HG03432 (cell line): Measurements from ENCODE around the gene DTNB.
A peak's percentile ranks its signal among the peaks of the same experiment; 100 is the strongest.
"Not testable (repeated sequence)": the region's sequence is repeated elsewhere in the genome, so short reads cannot be mapped to it uniquely, and the experiment has no call there.

Source experiments
- ATAC-seq: cut with Tn5 transposase; IDR thresholded peaks from one replicate; pipeline ENCODE4 v1.9.1; 2021; ENCODE audit warnings: mild to moderate bottlenecking, moderate library complexity; ENCODE audit not compliant: unreplicated experiment

DTNB gene

DNA sequence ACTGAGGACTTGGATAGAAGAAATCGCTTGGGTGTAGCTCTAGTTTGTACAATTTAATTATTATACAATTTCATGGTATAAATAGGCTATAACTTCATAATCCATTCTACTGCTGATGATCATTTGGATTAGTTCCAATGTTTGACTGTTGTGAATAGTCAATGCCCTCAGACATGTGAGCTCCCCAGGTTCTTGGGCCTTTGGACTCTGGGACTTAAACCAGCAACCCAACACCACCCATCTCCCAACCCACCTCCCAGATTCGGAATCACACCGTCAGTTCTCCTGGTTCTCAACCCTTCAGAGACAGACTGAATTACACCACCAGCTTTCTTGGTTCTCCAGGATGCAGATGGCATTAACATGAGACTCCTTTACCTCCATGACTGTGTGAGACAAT lies 247.1 kb downstream of the DTNB start:
- no peak for ATAC-seq

DNA sequence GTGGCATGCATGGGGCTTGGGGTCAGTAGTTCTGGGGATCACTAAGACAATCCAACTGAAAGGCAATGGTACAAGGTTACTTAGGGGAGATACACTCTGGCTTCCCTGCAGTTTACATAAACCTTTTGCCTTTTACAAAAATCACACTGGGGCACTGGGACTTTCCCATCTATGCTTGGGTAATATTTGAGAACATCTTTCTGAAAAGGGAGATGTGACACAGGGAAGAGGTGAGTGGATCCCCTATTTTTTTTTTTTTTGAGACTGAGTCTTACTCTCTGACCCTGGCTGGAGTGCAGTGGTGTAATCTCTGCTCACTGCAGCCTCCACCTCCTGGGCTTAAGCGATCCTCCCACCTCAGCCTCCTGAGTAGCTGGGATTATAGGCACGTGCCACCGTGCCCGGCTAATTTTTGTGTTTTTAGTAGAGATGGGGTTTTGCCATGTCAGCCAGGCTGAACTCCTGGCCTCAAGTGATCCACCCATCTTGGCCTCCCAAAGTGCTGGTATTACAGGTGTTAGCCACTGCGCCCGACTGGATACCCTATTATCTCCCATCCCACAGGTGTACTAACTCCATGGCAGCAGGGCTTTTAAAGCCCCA lies 248.8 kb downstream of the DTNB start:
- no peak for ATAC-seq

DNA sequence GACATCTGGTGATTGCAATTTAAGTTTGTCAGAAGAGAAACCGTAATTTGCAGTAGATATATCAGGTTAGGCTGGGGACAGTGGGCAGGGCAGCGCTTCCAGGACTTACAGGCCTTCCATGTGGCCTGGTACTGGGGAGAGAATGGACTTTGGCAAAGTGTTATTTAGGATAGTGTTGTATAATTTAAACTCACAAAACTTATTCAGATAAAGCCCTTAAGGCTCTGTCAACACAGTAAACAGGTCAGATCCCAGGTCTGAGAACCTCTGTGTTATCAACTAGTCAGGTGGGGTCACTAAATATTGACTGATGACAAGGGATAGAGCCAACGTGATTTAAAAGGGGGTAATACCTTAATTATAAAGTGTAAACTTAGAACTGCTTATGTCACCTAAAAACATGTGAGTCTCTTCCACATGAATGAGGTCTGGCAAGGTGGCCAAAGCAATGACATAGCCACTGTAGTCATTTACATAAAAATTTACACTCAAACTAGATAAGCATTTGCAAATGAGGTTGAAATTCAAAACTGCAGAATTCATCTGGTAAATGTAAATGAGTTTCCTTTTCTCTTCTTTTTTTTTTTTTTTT lies 251.5 kb downstream of the DTNB start:
- ATAC-seq, result peak; percentile 28

DNA sequence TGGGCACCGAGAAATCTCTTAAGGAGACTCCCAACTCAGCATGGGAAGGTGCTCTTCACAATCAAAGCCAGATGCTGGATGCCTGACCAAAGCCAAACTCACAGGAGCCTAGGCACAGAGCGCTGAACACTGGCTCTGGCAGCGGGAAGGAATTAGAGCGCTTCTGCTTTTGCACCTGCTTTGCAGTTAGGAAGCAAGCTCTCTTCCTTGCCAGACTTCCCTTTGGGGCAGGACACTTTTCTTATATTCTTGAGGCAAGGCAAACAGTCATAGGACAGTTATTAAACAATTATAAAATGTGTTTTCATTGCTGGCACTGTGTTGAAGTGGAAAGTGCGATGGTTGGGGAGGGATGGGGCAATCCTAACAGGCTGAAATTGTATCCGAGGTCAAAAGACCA lies 252.1 kb downstream of the DTNB start:
- ATAC-seq, result no peak

DNA sequence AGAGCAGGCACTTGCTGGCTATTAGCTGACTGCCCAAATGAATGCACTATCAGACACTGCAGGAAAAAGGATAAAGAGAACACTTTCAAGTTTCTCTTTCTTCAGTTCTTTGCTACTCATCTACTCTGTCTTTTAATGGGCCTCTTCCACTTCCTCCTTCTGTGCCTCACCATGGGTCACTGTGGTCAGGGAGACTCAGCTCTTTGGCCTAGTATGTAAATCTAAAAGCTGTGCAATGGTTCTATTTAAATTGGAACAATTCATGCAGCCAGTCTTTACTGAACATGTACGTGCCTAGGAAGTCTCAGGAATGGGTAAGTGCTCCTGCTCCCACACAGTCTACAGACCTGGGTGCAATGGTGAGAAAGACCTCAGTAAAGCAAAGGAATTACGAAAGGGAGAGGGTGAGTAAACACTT lies 252.5 kb downstream of the DTNB start:
- ATAC-seq, result peak; percentile 52

DNA sequence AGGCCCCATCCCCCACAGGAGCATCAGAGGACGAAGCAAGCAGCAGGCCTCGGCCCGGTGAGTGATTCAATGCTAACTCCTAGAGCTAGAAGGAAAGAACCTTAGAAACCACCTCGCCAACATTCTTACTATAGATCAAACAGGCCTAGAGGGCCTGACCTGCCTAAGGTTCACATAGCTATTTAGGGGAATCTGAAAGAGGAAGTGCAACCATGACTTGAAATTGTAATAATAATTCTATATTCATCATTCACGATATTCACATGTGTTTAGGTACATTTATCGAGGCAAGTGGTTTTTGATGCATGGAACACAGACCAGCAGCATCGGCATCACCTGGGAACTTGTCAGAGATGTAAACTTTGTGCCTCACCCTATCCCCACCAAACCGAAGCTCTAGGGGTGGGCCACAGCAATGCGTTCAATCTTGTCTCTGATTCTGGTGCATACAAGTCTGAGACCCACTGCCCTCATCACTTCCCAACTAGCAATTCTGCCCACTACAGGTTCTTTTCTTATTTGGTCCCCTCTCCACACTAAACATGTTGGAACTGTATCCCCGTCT lies 253.6 kb downstream of the DTNB start:
- ATAC-seq, result peak; percentile 71

DNA sequence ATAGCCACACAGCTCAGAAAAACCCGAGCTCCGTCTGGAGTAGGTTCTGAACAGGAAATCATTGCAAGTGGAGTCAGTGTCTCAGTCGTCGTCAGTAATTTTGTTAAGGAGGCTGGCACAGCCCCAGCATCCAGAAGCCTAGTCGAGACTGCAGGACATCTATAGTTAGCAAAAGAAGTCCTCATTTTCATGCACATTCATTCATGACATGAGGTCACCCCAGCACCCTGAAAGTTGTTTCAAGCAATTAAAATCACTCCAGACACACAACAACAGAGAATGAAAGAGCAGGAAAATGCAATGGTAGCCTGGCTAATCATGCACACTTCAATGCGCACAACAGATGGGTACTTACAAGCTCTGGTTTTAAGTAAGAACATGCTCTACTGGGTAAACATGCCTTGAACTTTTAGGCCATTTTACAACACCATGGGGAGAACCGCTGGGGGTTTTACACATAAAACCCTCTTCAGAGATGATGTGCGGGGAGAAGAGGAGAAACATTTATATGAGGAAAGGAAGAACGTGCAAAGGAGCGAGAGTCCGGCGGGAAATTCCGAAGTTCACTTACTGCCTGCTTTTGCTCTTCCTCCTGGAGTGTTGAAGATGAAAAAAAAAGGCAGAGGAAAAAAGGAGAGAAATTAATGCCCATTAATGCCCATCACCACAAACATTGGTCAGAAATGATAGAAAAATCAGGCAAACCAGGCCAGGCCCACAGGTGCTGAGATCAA lies 254.3 kb downstream of the DTNB start:
- peak; percentile 14 for ATAC-seq

DNA sequence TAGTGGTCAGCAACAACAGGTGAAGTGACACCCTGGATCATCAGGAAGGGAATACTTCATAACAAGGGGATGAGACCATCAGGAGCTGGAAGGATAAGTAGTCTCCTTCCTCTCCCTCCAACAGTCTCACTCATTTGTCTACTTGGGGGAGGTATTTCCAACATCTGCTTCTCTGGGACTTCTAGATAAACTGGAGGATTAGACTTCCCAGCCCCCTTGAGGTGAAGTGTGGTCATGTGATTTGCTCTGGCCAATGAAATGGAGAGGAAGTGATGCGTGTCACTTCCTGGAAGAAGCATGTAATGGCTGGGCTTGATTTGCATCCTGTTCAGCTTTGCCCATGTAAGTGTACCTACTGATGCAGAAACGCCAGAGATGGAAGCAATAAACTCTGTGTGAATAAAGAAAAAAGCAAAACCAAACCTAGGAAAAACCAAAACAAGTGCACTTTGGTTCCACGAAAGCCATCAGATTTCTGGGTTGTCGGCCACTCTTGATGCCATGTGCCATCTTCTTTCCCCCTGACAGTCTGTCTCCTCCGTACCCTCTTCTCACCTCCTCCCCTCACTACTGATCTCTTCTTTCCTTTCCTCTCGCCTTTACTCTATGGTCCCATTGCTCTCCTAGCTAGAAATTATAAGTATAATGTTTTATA lies 255.5 kb downstream of the DTNB start:
- no peak for ATAC-seq

DNA sequence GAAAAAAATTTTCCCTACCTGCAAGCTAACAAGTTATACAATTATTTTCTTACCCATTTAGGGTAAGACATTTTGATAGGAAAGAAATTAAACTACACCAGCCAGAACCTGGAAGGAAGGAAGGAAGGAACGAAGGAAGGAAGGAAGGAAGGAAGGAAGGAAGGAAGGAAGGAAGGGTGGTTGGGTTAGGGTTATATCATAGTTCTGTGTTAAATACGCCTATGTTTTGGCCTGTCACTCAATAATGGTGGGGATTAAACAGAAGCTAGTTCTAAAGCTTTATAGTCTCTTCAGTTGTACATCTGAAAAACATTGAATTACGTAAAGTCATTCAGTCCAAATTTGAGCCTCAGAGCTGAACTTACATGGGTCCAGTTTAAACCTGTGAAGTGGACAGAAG lies 256.7 kb downstream of the DTNB start:
- no peak for ATAC-seq

DNA sequence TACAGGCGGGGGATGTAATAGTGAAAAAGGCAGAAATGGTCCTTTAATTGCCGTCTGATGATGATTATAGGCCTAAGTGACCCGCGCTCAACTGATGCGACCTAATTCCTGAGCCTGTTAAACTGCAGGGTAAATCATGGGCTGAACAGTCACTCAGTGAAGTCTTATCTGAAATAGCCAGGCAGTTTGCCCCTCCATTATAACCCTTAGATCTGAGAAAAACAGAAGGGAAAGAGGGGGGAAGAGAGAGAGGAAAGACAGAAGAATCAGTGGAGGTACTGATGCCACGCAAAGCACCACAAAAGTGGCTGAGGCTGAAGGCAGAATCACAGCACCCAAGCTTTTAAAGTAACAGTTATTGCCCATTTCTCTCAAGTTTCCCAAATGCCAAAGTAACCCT lies 258.6 kb downstream of the DTNB start:
- no peak for ATAC-seq

DNA sequence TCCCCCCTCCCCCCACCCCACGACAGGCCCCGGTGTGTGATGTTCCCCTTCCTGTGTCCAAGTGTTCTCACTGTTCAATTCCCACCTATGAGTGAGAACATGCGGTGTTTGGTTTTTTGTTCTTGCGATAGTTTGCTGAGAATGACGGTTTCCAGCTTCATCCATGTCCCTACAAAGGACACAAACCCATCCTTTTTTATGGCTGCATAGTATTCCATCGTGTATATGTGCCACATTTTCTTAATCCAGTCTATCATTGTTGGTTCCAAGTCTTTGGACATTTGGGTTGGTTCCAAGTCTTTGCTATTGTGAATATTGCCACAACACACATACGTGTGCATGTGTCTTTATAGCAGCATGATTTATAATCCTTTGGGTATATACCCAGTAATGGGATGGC lies 260.0 kb downstream of the DTNB start:
- ATAC-seq, result not testable (repeated sequence)

DNA sequence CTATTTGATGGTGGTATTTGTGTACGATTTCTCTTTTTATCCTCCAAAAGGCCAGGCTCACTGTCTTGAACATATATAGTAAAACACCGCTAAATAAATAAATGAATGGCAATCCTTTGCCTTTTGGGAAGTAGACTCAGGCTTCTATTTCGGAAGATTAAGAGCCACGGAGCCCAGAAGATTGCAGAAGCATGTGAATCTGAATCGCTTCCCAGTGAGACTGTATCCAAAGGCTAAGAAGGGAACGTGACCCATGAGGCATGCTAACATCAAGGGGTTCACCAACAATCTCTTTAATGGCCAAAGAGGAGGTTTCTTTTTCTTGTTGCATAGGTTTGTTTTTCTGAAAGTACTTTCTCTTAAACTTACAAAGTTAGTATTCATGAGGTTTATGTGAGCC lies 261.6 kb downstream of the DTNB start:
- no peak for ATAC-seq

DNA sequence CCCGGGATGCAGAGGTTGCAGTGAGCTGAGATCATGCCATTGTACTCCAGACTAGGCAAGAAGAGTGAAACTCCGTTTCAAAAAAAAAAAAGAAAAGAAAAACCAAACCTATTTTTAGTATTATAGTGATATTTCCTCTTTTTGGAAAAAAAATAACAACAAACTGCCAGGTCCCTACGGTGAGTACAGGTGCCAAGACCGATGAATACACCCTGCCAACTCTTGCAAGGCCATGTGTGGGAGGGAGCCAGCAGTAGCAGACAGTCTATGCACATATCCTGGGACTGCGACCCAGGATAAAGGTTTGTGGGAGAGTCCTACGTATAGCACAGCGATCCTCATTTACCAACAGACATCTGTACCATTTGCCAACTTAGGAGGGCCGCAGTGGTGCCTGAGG lies 262.1 kb downstream of the DTNB start:
- no peak for ATAC-seq

DNA sequence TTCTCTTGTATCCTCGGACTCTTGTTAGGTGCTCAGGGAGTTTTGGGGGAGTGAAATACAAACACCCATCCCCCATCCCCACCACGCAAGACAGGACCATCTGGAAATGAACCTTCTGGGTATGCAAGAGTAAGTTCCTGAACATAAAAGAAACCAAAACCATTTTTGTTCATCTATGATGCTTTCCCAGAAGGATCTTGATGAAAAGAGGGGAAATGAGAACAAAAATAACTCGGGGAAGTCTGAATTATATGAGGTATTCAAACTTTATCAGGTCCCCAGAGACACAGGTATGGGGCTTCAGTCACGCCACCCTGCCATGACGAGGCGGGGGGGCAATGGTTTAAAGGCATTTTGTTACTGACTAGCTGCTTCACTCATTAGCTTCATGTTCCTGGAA lies 263.0 kb downstream of the DTNB start:
- peak; percentile 48 for ATAC-seq

DNA sequence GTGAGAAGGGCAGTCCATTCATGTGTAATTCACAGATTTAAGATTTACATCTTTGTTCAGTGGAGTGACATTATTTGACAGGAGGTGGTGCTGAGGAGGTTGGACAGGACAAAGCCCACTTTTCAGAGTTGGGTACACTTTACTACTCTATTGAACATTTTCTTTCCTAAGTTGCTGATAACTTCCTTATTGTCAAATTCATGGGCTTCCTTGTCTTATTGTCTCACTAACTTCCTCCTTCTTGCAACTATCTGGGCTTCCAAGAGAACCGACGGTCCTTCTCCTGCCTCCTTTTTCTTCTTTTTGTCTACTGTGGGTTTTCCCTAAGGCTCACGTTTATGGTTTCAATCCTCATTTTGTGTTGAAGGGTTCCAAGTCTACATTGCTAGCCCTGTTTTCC lies 263.9 kb downstream of the DTNB start:
- no peak for ATAC-seq

DNA sequence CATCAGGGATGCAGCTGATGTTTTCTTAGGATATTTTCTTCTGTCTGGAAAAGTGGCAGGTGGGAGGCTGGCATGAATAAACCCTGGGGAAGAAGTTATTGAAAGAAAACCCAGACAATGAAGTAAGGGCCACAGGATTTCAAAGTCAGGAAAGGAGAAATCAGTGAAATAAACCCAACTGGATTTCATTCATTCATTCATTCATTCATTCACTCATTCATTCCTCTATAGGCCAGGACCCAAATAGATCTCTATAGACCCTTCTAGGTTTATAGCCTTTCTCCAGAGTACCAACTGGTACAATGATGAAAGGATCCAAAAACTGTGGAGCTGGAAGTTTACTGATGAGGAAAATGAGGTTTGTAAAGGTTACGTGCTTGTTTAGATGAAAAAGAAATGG lies 264.3 kb downstream of the DTNB start:
- ATAC-seq, result no peak

DNA sequence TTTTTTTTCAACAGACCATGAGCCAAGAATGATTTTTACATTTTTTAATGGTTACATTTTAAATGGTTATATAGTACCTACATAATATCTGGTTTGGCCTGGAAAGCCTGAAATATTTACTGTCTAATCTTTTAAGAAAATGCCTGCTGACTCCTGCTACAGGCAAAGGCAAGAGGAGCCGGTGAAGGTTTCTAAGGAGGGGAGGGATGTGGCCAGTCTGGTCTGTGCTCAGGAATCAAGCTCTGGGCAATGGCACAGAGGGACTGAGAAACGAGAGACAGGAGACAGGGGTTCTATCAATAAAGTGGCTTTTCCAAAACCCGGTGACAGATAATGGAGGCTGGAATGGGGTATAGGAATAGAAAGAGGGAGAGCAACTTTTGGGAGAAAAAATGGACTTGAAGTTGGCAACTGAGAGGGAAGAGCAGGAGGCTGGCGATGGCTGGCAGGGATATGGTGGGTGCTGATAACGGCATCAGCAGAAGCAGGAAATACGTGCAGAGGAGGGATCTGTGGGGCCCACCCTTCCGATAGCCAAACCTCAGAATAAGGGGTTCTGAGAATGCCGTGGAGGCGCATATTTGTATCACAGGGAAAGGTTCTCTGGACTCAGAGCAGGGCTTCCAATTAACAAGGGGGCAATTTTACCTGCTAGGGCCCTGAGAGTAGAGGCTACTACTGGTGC lies 267.6 kb downstream of the DTNB start:
- no peak for ATAC-seq

DNA sequence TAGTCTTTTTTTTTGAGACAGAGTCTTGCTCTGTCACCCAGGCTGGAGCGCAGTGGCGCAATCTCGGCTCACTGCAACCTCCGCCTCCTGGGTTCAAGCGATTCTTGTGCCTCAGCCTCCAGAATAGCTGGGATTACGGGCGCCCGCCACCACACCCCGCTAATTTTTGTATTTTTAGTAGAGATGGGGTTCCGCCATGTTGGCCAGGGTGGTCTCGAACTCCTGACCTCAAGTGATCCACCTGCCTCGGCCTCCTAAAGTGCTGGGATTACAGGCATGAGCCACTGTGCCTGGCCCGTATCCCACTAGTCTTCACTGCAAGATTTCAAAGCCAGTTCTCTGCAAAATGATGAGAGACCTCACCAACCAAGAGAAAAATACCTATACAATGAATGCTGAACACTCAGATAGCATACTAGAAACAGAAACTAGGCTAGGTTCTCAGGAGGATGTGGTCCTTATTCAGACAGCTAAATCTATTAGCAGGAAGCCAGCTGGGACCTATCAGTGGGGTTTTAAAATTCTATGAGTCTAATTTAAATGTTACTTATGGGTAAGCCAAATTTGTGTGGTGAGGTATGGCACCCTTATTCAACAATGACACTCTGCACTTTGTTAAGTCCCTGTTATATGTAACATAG lies 270.1 kb downstream of the DTNB start:
- peak; percentile 62 for ATAC-seq

DNA sequence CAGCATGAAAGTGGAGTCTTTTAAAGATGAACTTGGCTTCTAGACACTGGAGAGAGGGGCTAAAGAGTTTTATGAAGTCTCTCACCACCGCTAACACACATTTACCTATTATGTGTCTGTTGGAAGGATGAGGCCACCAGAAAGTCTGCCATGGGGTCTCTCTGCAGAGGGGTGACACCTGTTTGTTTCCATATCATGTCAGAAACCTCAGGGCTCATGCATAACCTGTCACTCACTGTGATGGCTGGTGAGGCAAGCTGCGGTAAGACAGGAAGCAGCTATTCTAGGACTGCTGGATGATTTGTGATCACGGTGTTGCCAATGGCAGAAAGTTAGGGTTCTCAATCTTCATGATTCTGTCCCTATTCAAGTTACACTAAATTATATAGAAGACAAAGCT lies 270.9 kb downstream of the DTNB start:
- peak; percentile 51 for ATAC-seq

DNA sequence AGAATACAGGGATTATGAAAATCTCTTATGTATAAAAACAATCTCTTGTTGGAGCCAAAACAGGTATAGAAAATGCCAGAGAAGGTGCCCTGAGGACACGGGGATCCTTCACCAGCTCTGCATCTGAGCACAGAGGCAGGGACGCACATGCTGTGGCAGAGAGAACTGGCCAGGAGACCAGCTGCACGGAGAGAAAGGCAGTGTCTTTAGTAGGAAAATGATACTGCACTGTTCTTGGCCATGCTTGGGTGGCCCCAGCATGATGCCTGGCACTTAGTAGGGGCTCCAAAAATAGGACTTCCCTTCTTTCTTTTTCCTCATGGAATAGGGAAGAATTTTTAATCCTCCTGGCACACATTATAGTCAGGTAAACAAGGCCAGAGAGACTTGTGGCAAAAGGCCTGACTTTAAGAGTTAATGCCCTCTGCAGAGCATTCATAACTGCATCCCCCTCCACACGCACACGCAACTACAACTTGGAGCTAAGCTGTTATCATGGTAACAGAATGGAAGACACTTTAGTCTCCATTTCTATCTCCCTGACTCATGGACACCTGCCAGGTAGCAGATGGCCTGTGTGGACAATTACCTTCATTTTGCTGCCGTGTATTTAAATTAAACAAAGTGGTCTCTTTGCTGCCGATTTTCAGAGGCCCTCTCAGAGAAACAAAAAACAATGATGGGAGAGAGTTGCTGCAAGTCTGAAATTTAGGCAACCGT lies 271.9 kb downstream of the DTNB start:
- no peak for ATAC-seq
